Activated naive CD4-positive, alpha-beta T cell treated with anti-CD3 and anti-CD28 coated beads, Interleukin-2, amount 50 U/mL, for 16 hours (primary cell): ENCODE results near the gene THAP2.
A peak's percentile ranks its signal among the peaks of the same experiment; 100 is the strongest.

Experiments
- DNase-seq: peaks from one replicate; pipeline ENCODE4 v3.0.0-alpha.2; 2020

The THAP2 gene

DNA sequence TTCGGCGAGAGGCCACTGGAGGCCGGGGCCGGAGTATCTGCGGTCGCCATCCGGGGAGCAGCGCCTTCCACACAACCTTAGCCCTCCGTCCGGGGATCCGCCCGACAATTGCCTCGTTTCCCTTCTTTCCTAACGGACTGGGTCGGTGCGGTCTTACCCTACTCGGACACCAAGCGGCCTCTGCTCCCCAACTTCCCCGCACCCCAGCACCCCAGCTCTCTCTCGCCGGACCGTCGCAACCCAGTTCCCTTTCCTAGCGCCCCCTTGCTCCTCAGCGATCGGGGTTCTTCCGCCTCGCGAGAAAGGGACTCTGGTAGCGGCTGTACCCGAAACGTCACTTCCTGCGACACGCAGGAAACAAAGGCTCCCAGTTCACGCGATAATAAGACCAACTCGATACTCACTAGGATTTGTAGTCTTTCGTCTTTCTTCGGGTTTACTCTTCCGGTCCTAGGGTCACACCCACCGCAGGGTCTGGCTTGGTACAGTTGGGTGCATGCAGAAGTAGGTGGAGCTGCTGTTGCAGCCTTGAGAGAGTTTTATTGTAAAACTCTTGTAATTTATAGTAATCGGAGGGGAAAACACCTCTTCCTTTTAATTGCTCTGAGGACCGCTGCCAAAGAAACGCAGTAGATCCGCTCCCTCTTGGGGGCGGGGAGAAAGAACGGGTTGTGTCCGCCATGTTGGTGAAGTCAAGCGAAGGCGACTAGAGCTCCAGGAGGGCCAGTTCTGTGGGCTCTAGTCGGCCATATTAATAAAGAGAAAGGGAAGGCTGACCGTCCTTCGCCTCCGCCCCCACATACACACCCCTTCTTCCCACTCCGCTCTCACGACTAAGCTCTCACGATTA is at the start of gene THAP2, which contains the start of gene ZFC3H1:
TSS of gene THAP2 (plus strand) at position 741 of the 850 bp plus-strand sequence. CDS start 209 bp downstream, outside the sequence.
TSS of gene ZFC3H1 (minus strand) at position 288 of the 850 bp plus-strand sequence. CDS start at position 50, 238 bp downstream.
- DNase-seq = peak; percentile 87

DNA sequence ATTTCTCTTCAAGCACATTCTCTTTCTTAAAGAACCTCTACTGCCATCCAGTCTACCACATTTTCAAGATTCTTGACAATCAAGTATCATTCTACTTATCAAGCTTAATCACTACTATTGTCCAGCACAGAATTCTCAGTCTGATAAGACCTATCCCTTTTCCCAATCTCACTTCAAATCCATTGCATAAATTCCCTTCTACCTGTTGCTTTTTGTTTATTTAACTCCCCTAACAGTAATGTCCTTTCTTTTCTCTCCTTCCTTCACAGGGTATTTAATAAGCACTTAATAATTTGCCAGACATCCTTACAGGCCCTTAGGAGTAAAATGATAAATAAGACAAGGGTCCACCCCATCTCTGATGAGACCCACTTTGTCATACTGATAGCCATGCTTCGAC is 42.2 kb upstream of the THAP2 start:
- DNase-seq = no peak

DNA sequence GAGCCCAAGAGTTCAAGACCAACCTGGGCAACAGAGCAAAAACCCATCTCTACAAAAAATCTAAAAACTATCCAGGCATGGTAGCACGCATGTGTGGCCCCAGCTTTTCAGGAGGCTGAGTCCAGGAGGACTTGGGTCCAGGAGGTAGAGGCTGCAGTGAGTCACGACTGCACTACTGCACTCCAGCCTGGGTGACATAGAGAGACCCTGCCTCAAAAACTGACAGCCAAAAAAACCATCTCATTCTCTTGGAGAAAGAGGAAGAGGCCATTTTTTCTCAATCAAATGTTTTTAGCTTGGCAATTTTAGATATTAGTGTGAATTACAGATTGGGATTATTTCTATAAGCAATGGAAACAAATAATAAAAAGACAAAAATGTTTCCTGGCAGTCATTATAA is 38.6 kb upstream of the THAP2 start:
- no peak for DNase-seq

DNA sequence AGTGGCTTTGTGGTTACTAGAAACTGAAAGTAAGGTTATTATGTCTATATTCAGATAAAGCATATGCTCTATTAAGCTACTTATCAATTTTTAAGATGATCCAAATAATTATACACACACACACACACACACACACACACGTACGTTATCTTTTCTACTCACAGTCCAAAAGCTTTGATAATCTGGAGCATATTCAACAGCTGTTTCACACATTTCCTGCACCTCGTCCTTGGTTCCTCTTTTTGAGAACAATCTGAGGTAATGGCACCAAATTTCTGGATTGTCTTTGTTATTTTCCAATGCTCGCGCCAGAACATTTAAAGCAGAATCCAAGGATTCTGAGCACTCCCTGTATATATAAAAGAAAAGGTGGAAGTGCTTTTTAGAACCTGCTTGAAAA is 38.0 kb upstream of the THAP2 start:
- no peak for DNase-seq

DNA sequence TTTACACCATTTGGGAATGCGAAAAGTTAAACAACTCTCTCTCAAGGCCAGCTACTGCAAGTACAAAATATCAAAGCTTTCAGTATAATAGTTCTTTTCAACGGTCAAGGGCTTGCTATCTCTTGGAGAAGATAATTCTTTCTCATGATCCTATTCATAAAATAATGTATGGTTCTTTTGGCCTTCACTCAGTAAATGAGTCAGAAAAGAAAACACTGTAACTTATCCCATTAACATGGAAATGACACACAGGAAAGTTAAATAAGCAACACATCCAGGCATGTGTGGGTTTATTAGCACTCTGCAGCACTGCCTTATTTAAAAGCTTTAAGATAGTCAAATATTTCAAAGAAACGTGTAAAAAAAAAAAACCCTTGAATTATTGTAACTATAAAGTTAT is 37.3 kb upstream of the THAP2 start:
- no peak for DNase-seq

DNA sequence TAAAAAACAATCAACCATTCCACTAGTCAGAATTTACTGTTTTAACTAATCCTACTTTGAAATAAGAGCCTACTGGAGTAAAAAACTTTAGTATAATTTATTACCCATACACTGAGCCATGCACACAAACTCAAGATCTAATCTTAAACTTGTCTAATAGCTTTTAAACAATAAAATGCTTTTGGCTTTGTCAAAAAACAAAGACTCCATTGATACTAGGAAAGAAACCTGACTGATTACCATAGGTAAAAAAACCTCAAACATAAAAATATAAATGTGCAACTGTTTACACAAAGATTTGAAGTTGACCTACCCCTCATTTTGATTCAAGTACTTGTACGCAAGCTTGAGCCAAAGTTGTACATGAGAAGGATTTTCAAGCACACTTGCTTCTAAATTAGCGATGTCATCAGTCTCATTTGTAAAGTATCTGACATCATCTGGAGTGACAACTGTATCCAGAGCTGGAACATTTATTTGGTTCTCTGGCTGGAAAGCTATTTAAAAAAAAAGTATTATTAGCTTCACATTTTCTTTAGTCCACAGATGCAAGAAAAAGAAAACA is 36.6 kb upstream of the THAP2 start:
- DNase-seq = no peak

DNA sequence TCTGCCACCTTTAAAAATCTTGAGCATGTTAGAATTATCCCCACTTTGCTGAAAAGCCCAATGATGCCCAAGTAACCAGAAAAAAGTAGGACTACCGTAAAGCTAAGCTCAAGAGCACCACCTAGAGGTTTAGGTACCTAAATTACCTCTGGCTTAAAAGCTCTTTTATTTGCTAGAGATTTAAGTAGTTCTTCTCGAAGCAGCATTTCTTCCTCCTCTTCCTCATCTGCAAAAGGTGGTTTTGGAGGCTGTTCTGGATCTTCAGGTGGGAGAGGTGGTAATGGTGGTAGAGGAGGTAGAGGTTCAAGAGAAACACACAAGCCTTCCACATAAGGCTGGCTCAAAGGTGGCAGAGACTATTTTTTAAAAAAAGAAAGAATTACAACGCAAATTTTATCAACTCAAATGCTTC is 27.4 kb upstream of the THAP2 start:
- DNase-seq = no peak

DNA sequence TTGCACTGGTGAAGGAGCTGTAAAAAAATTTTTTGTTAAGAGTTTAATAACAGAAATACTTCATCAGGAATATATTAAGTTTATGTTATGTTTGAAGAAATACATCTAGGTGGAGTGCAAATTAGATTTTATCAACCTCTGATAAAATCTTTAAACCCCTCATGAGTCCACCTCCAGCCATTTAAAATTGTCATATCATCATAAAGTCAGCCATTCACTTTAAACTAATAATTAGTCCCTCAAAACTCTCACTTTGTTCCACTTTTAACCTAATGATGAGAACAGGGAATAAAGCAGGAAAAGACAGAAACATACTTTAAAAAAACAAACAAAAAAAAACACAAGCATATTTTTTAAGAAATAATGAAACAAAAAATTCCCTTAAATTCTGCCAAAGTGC is 25.6 kb upstream of the THAP2 start:
- DNase-seq = no peak

DNA sequence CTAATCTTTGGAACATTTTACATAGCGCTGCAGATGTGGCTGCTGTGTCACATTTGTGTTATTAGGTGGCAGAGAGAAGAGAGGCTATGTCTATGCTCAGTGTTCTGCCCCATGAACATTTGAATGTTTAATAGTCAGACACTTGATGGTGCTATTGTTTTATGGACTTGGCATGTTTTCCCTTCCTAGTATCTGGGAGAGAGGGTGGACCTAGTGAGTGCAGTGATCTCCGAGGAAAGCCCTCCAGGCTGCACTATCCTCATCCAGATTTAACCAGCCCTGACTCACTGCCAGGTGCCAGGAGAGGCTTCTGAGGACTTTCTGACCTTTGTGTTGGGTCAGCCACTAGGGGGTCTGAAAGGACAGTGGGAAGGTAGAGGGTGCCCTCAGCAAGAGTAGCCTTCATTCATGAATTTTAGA is 24.8 kb upstream of the THAP2 start:
- DNase-seq = no peak

DNA sequence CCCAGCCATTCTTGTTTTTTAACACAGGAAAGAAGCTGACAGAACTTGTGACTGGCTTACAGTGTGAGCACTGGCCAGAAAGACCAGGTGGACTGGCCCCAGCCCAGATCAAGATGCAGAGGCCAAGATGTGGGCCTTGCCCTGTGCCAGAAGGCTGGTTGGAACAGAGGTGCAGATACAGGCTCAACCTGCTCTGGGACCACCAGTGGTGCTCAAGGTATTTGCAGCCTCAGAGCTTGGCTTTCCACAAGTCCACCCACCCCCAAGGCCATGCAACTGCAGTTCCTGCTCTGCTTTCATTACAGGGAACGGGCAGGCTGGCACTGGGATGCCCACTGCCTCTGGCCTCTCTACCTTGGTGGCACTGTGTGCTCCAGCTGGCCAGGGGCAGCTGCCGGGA is 23.8 kb upstream of the THAP2 start:
- no peak for DNase-seq

DNA sequence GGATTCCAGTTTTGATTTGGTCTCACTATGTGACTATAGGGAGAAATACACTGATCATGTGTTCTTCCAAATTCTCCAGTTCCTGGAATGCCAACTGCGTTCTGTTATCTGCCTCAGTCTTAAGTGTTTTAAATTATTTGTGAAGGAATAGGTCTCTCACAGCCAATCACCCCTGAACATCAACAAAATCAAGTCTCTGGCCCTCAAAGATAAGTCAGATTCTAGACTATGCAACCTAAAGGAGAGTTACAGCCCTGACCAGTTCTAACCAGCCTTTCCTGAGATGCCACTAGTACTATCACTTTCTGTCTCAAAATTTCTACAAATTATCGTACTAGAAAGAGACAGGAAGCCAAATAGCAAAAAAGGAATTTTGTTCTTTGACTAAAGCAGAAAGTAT is 22.7 kb upstream of the THAP2 start:
- DNase-seq = no peak

DNA sequence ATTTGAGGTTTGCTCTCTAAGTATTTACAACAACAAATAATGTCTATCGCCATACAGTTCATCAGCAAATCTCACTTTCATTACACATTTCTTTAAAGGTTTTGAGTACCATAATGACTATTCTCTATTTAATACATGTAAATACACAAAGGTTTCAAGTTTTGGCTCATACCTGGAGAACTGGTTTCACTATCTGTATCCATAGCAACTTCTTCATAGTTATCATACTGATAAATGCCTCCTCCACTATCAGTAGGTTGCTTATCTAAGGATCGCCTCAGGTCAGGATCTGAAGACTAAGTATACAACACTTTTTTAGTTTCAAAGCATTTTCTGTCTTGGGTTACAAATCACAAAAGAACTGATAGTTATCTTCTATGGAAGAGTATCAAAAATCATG is 21.8 kb upstream of the THAP2 start:
- DNase-seq = no peak

DNA sequence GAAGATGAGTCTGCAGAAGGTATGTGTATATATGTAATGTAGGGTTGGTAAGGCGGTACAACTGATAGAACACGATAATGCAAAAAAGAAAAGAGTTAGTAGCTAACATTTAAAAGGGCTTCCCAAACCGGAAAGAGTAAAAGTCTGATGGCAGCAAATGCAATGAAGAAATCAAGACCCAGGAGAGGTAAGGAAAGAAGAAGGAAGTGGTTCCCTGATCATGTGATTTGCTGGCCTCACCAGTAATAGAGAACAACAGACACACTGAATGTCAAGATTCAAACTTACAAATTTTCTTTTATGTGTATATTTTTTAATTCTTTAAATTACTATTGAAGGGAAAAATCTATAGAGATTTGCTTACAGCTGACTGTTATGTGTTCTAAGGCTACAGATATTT is 18.8 kb upstream of the THAP2 start:
- no peak for DNase-seq

DNA sequence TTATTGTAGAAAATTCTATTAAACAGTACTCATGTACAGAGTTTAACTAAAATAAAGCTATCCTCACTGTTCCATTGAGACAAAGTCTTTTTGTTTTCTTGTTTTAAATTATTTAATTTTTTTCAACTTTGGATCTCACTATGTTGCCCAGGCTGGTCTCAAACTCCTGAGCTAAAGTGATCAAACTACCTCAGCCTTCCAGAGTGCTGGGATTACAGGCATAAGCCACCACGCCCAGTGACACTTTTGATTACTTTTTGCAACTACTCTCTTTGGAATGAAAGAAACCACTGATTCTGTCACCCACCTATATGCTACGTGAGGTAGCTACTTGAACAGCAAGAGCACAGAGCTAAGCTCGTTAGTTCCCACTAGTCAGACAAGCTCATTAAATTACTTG is 17.6 kb upstream of the THAP2 start:
- DNase-seq = no peak

DNA sequence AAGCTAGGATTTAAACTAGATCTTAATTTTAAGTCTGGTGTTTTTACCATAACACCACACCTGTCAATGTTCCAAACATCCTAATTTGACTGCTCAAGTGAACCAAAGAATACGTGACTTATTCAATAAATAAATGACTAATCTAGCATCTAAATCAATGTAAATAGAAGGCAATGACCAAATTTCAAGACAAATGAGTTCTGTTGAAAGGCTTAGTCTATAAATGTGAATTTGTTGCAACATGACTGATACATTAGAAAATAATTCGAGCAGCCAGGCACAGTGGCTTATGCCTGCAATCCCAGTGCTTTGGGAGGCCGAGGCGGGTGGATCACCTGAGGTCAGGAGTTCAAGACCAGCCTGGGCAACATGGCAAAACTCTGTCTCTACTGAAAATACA is 15.6 kb upstream of the THAP2 start:
- DNase-seq = no peak

DNA sequence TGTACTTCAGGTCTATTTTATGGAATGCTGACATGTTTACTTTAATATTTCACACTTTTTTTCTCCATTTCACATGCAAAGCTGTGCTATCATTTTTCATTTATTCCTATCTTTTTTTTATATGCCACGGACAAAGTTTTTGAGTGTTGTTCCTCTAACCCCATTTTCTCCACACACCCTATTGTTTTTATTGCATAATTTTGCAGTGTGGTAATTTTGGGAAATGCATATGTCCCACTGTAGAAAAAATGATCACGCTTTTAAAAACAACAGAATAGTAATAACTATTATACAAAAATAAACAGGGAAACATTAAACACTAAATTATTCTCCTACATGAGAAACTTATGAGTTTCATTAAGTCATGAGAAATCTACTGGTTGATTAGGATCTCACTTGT is 14.7 kb upstream of the THAP2 start:
- DNase-seq = no peak

DNA sequence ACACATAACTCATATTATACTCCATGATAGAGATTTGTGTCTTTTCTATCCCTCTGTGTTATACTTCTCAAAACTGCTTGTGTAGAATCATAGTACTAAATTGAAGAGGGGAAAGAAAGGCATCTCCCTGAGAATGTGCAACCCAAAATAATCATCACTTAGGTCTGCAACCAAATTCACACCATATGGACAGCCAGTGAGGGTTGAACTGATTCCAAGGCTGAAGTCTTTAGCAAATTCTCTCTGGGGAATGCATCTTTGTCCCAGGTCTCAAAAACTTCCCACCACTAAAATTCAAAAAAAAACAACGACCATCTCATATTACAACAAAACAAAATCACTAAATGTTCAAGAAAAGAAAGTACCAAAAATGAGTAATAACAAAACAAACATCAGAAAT is 11.4 kb upstream of the THAP2 start:
- no peak for DNase-seq

DNA sequence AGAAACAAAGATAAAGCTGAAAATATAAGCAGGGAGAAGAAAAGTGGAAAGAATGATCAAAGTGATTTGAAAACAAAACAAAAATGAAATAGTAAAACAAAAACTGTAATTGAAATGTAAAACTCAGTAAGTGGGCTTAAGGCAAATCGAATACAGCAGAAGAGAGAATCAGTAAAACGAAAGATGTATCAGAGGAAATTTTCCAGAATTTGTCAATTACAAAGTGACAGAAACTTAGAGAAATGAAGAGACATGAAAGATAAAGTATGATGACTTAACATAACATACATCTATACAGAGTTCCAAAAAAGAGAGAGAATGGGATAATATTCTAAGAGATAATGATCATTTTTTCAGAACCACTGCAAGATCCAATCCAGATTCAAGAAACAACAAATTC is 11.0 kb upstream of the THAP2 start:
- DNase-seq = no peak

DNA sequence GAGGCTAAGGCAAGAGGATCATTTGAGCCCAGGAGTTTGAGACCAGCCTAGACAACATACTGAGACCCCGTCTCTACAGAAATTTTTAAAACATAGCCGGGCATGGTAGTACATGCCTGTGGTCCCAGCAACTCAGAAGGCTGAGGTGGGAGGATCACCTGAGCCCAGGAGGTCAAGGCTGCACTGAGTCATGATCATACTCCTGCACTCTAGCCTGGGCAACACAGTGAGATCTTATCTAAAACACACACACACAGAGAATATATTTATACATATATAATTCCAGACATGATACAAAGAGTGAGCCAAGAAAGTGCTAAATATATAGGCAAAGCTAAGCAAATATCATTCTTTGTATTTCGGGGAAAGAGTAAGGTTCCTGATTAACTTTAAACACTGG is 9.9 kb upstream of the THAP2 start:
- DNase-seq = no peak

DNA sequence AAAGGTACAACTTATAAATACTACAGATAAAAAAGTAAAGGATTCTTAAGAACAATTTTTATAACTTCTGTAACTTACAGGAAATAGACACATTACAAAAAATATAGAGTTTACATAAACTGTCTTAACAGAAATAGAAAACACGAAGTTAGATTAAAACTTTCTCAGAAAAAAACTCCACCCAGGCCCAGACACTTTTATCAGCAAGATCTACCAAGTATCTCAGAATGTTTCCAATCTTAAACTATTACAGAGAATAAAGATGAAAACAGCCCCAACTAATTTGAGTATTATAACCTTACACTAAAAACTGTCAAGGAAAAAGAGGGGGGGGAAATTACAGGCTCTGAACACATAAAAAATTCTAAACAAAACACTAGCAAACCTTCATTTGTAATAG is 8.6 kb upstream of the THAP2 start:
- no peak for DNase-seq

DNA sequence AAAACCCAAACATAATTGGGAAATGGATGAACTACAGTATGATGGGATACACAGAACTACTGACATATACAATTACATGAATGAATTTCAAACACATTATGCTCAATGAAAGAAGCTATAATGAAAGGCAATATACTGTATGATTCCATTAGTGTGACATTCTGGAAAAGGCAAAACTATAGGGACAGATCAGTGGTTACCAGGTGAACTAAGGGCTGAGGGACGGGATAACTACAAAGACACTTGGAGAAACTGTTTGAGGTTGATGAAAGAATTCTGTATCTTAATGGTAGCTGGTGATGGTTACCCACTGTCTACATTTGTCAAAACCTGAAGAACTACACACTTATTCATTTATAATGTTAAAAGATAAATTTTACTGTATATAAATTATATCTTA is 8.2 kb upstream of the THAP2 start:
- DNase-seq = no peak

DNA sequence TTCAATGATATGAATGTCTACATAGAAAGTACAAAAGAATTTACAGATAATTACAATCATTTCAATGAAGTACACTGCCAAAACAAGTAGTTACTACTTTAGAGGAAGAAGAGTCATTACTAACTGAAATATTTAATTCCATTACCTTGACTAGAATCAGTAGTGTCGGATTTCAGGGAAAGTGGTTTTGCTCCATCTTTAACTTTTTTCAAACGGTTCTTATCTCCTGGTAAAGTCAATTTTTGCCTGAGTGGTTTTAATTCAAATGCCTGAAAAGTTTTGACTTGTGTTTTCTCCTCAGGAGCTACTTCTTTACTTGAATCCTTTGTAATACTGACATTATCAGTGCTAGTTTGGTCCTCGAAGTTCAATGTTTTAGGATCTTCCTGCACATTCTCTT is 7.4 kb upstream of the THAP2 start:
- DNase-seq = no peak

DNA sequence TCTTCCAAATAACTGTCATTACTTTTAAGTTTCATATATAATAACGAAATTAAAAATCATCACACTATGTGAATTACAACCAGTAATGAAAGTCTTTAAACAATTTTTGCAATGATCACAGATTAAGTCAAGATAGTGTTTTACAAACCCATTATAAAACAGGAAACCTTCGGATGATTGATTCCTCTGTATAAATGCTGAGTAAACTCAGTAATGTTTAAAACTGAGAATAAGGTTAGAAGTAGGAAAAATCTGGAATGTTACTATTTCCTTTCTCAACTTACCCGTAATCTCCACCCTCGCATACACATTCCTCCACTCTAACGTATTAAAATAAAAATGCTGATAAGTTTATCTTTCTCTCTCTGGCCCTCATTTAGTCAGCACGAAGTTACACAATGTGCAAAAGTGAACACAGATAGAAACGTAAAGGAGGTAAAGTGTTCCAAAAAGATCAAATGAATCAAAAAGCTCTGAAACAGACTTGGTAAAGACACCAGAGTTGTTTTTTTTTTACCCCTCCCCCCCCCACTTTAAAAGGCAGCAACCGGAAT is 2.0 kb upstream of the THAP2 start:
- DNase-seq = no peak

DNA sequence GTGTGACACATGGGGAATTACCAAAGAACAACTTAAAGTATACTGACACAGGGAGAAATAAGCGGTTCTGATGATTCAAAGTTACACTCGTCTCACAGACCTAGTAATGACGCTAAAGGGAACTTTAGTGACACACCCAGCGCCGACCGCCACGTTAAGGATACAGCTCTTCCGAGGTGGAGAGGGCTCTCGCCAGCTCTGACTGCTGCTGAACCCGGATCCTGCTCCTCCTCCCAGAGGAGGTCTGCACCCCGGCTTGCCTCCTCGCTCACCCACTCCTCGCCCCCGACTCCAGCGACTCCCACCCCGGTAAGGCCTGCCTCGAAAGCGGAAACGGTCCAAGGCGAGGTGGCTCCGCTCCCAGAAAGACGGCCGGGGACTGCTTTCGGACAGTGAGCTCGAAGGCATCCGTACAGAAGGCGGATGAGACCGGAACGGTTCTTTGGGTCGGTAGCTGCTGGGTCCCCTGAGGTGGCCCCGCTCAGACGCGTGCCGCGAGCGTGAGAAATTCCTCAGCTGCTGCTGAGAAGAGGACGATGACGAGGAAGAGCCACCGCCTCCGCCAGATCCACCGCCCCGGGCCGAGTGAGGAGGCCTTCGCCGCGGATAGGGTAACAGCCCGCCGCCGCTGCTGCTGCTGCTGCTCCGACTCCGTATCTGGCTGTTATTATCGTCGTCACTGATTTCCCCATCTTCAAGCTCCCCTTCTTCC is 1.1 kb upstream of the THAP2 start:
- DNase-seq = peak; percentile 79
